Kidney epithelial cell (primary cell): ENCODE results near the gene CRYGA. TPM values are rescaled to one million over a fixed set of nuclear protein-coding genes. Genes with fewer than 3 reads are reported as not detected.

Source experiments
- DNase-seq: peaks from one replicate; pipeline ENCODE4 v3.0.0-alpha.2; 2010; ENCODE audit warnings: low read depth
- H3K27me3 ChIP-seq: 2 replicates; pipeline ENCODE4 v1.6.0; 2011; ENCODE audit warnings: low read length; ENCODE audit not compliant: control insufficient read depth, insufficient read depth
- H3K36me3 ChIP-seq: 2 replicates; pipeline ENCODE4 v1.5.1; 2011; ENCODE audit warnings: low read length; ENCODE audit not compliant: control insufficient read depth, insufficient read depth
- H3K4me3 ChIP-seq: 2 replicates; pipeline ENCODE4 v1.5.1; 2011; ENCODE audit warnings: low read depth, mild to moderate bottlenecking, control low read depth, low read length
- CTCF ChIP-seq: IDR thresholded peaks from 2 replicates; pipeline ENCODE4 v1.5.1; 2011; ENCODE audit warnings: mild to moderate bottlenecking, moderate library complexity, low read length, control low read depth, inconsistent platforms; ENCODE audit not compliant: insufficient read depth, poor library complexity, severe bottlenecking
- total RNA-seq: library from RNA; depleted of rRNA; stranded (reverse); fragments of >200 nt; gene quantifications from 2 replicates; pipeline ENCODE4 v1.2.3, GENCODE V29; 2015

CRYGA gene
- total RNA-seq, 1 donor from 2014 or later, result not detected

- TF ChIP-seq CTCF, result no peak
- DNase-seq, result no peak
- Histone ChIP-seq H3K36me3 (no peaks in the 10 kb centered on the region), H3K4me3 (no peak overlapping the region), H3K27me3 (no peaks in the 10 kb centered on the region)
Observed at GRCh38 chr2:208195531-208195930, 32.1 kb upstream of the CRYGA start.

- no peak for TF ChIP-seq CTCF
- no peak overlapping the region for H3K4me3 ChIP-seq
- no peaks in the 10 kb centered on the region for H3K27me3 ChIP-seq
- no peaks in the 10 kb centered on the region for H3K36me3 ChIP-seq
- DNase-seq, result peak; percentile 5
Observed at GRCh38 chr2:208192611-208193236, 29.3 kb upstream of the CRYGA start.

- TF ChIP-seq CTCF, result no peak
- H3K27me3 ChIP-seq, result no peaks in the 10 kb centered on the region
- DNase-seq, result no peak
- no peak within 1 kb of the TSS for H3K4me3 ChIP-seq
- H3K36me3 ChIP-seq, result no peaks in the 10 kb centered on the region
Observed at GRCh38 chr2:208189810-208190503, 26.6 kb upstream of the CRYGA start, which contains the start of gene C2orf80. TSS of gene C2orf80 (minus strand) at chr2:208190030. CDS start at chr2:208186986, 3,044 bp downstream.

- H3K36me3 ChIP-seq, result no peaks in the 10 kb centered on the region
- no peak for TF ChIP-seq CTCF
- DNase-seq, result no peak
- no peak overlapping the region for H3K4me3 ChIP-seq
- no peaks in the 10 kb centered on the region for H3K27me3 ChIP-seq
Observed at GRCh38 chr2:208189069-208189809, 25.9 kb upstream of the CRYGA start.

- H3K36me3 ChIP-seq, result no peaks in the 10 kb centered on the region
- no peak overlapping the region for H3K4me3 ChIP-seq
- H3K27me3 ChIP-seq, result no peaks in the 10 kb centered on the region
- TF ChIP-seq CTCF, result no peak
- no peak for DNase-seq
Observed at GRCh38 chr2:208186893-208187292, 23.5 kb upstream of the CRYGA start.
